GM12878 (cell line): Measurements from ENCODE around the gene STK35. TPM values are rescaled to one million over a fixed set of nuclear protein-coding genes. Genes with fewer than 3 reads are reported as not detected.

Experiments used
- ATAC-seq: fragments of 200-7000 bp; cut with Tn5 transposase; 3 replicates; pipeline ENCODE4 v1.9.1; 2020; ENCODE audit warnings: mild to moderate bottlenecking, moderate library complexity
- BruUV-seq: library from RNA; stranded (reverse); fragments of 400-500 nt; replicated peaks from 2 replicates; lab custom pipeline; 2021; lab: Mats Ljungman, UMichigan
- CTCF ChIA-PET: fragments of 300-600 bp; sonication (Branson Sonifier 250); formaldehyde crosslinking; extraction: SDS; loops from one replicate; lab custom pipeline; 2021; ENCODE audit warnings: inconsistent platforms; lab: Yijun Ruan, JAX
- POLR2A ChIA-PET: fragments of 350-600 bp; formaldehyde crosslinking; extraction: SDS; loops from one replicate; lab custom pipeline; 2021; ENCODE audit warnings: inconsistent platforms; lab: Charles Lee
- RAD21 ChIA-PET: fragments of 300-600 bp; sonication (Branson Sonifier 250); formaldehyde crosslinking; loops from one replicate; lab custom pipeline; 2023; ENCODE audit warnings: antibody characterized with exemption; ENCODE audit not compliant: unreplicated experiment; lab: Charles Lee
- SMC1A ChIA-PET: fragments of 300-600 bp; sonication (Branson Sonifier 250); formaldehyde crosslinking; loops from one replicate; lab custom pipeline; 2023; ENCODE audit not compliant: unreplicated experiment, uncharacterized antibody; lab: Charles Lee
- DNase-seq: peaks from one replicate; pipeline ENCODE4 v3.0.0-alpha.2; 2011; ENCODE audit warnings: low read depth, low spot score
- FAIRE-seq: peaks from 3 replicates; lab custom pipeline; 2011; peaks lifted over from hg19 to GRCh38; lab: Jason Lieb, UNC
- H2AFZ ChIP-seq: 2 replicates; pipeline ENCODE4 v1.6.0; 2011; ENCODE audit warnings: low read depth, low read length, control low read depth; ENCODE audit not compliant: control insufficient read depth
- H3K27ac ChIP-seq: 2 replicates; pipeline ENCODE4 v1.5.1; 2011; ENCODE audit warnings: control low read depth; ENCODE audit not compliant: control insufficient read depth, insufficient read depth
- H3K27me3 ChIP-seq, 2 experiments: replicated peaks in 1 of 2; 2 replicates each; pipeline versions ENCODE4 v1.6.0 to v1.6.1; 2011; ENCODE audit warnings: low read length in 1 of 2; ENCODE audit not compliant: control insufficient read depth in 2 of 2, insufficient read depth in 2 of 2
- H3K36me3 ChIP-seq, 2 experiments: 2 replicates each; pipeline ENCODE4 v1.5.1; 2011; ENCODE audit warnings: low read length in 1 of 2; ENCODE audit not compliant: control insufficient read depth in 2 of 2, insufficient read depth in 2 of 2
- H3K4me1 ChIP-seq: 2 replicates; pipeline ENCODE4 v1.6.1; 2011; ENCODE audit warnings: mild to moderate bottlenecking, low read length, moderate library complexity, mixed read lengths; ENCODE audit not compliant: control insufficient read depth, insufficient read depth
- H3K4me2 ChIP-seq: 2 replicates; pipeline ENCODE4 v1.6.0; 2011; ENCODE audit warnings: control low read depth; ENCODE audit not compliant: control insufficient read depth, insufficient read depth
- H3K4me3 ChIP-seq: fragments of 200-600 bp; sonication (generic); 2 replicates; pipeline ENCODE4 v1.5.1; 2016
- H3K79me2 ChIP-seq: 2 replicates; pipeline ENCODE4 v1.6.0; 2011; ENCODE audit warnings: low read length; ENCODE audit not compliant: control insufficient read depth, insufficient read depth
- H3K9ac ChIP-seq: 2 replicates; pipeline ENCODE4 v1.8.0; 2011; ENCODE audit warnings: low read length, control low read depth, mixed read lengths; ENCODE audit not compliant: control insufficient read depth, insufficient read depth
- H3K9me3 ChIP-seq: replicated peaks from 3 replicates; pipeline ENCODE4 v1.5.1; 2011; ENCODE audit warnings: mild to moderate bottlenecking, low read length; ENCODE audit not compliant: control insufficient read depth, insufficient read depth
- H4K20me1 ChIP-seq: 2 replicates; pipeline ENCODE4 v1.6.0; 2011; ENCODE audit not compliant: control insufficient read depth, insufficient read depth
- CHD2 ChIP-seq: IDR thresholded peaks from 2 replicates; pipeline ENCODE4 v1.6.1; 2011; ENCODE audit warnings: low read depth, low read length, improper control_type of control experiment, borderline replicate concordance
- CREM ChIP-seq: IDR thresholded peaks from 2 replicates; pipeline ENCODE4 v1.6.1; 2014; ENCODE audit warnings: antibody characterized with exemption, low read depth
- MAX ChIP-seq: IDR thresholded peaks from 2 replicates; pipeline ENCODE4 v1.6.1; 2012; ENCODE audit warnings: low read depth, low read length, improper control_type of control experiment
- POLR2A ChIP-seq: IDR thresholded peaks from 2 replicates; pipeline ENCODE4 v1.6.1; 2011; ENCODE audit warnings: low read depth, mild to moderate bottlenecking, low read length
- RELB ChIP-seq: fragments of 450-650 bp; IDR thresholded peaks from 2 replicates; pipeline ENCODE4 v1.6.1; 2017; ENCODE audit warnings: low read depth, mild to moderate bottlenecking, moderate library complexity
- TCF7 ChIP-seq: IDR thresholded peaks from 2 replicates; pipeline ENCODE4 v1.6.1; 2014; ENCODE audit warnings: antibody characterized with exemption, borderline replicate concordance
- ZSCAN29 ChIP-seq: fragments of 450-650 bp; IDR thresholded peaks from 2 replicates; pipeline ENCODE4 v1.6.1; 2017; ENCODE audit warnings: mild to moderate bottlenecking, moderate library complexity
- WGBS: methylation state at CpG from one replicate; pipeline ENCODE4 v1.1.6; 2016; ENCODE audit warnings: low lambda C conversion rate; ENCODE audit not compliant: insufficient replicate concordance, insufficient coverage; ENCODE audit errors: missing lambda C conversion rate; 5-methylcytosine and 5-hydroxymethylcytosine counted together
- in situ Hi-C: fragments of 300-500 bp; cut with MboI; formaldehyde crosslinking; loops from 9 replicates; pipeline ENCODE4 v1.14.3; 2018; ENCODE audit warnings: mixed read lengths
- intact Hi-C: fragments of 100-400 bp; cut with micrococcal nuclease; formaldehyde crosslinking; loops from one replicate; pipeline ENCODE4 v1.14.2; 2022; ENCODE audit not compliant: unreplicated experiment
- polyA plus RNA-seq, 11 experiments: library from polyadenylated mRNA; depleted of rRNA in 4 of 11; unstranded in 6 of 11; stranded (reverse) in 5 of 11; fragments of >200 nt; fragmentation: Nextera tagmentation in 4 of 11; fragmentation: Illumina TruSeq in 1 of 11; extraction: Ambion mirVana in 4 of 11; extraction: Trizol in 1 of 11; gene quantifications; 1 replicate in 1 of 11; 2 replicates in 10 of 11; pipeline versions ENCODE4 v1.2.1 to v1.2.3, GENCODE V29; 2011 to 2016; ENCODE audit warnings: inconsistent platforms in 2 of 11, missing spikeins in 2 of 11, low read depth in 1 of 11
- total RNA-seq, 4 experiments: library from RNA; depleted of rRNA in 3 of 4; stranded (reverse); fragments of >200 nt in 3 of 4; fragmentation: Illumina TruSeq in 1 of 4; extraction: Trizol in 1 of 4; gene quantifications; 2 replicates each; pipeline versions ENCODE4 v1.2.1 to v1.2.3, GENCODE V29; 2013 to 2021

The STK35 gene
- total and polyA plus RNA-seq, 10 of the 15 experiments (the other 5 are each of a cell fraction or from before 2014, with no cell fraction given), result 2.9 to 19.4 (median 9.6) TPM

- no peaks in the 10 kb centered on the region; the same call in 1 of the 2 replicates for H3K4me1 ChIP-seq
- RAD21 ChIA-PET, result no interaction called here
- H3K36me3 ChIP-seq, result peaks cover 7 to 18% of the 10 kb centered on the region in 2 experiments; a peak in 3 of 4 replicates
- FAIRE-seq (no peak), DNase-seq (no peak), ATAC-seq (no peak)
- WGBS, result 75% methylated on average over 15 of the region's 15 CpGs
- TF ChIP-seq RELB (no peak), POLR2A (no peak), CREM (no peak), ZSCAN29 (no peak), MAX (no peak), TCF7 (no peak), CHD2 (no peak)
- no peak overlapping the region for H3K27ac ChIP-seq
- CTCF ChIA-PET, result interaction anchor here (1.0 kb wide), 1 partner anchor 18 kb away, joined by 3 read pairs; no protein-coding TSS in a partner anchor
- intact Hi-C loops, result no loop called here
- no peak overlapping the region for H2AFZ ChIP-seq
- no peak overlapping the region for H3K4me3 ChIP-seq
- no peaks in the 10 kb centered on the region for H3K9me3 ChIP-seq
- peaks cover 7% of the 10 kb centered on the region; the same call in 1 of the 2 replicates for H3K79me2 ChIP-seq
- H3K27me3 ChIP-seq, result no peaks in the 10 kb centered on the region
- H3K9ac ChIP-seq, result no peak overlapping the region
- no TSS peak for BruUV-seq
- in situ Hi-C loops, result no loop called here
- SMC1A ChIA-PET, result no interaction called here
- H4K20me1 ChIP-seq, result no peaks in the 10 kb centered on the region; the same call in 1 of the 2 replicates
- POLR2A ChIA-PET, result no interaction called here
- no peak overlapping the region for H3K4me2 ChIP-seq
Observed at GRCh38 chr20:2130062-2130591, 28.5 kb downstream of the STK35 start.
